Right renal pelvis (tissue), 4 donors: ENCODE measurements around the gene LUC7L2. TPM values are rescaled to one million over a fixed set of nuclear protein-coding genes. Genes with fewer than 3 reads are reported as not detected.

Source experiments
- polyA plus RNA-seq, 4 donors: library from polyadenylated mRNA; unstranded; fragments of 120-200 nt; gene quantifications; one replicate each; pipeline ENCODE4 v1.2.1, GENCODE V29; 2013; ENCODE audit not compliant: insufficient read length in 4 of 4

The LUC7L2 gene
- polyA plus RNA-seq, 4 donors, result 112 to 164 (median 141) TPM

Other genes starting within 250 kb of the LUC7L2 start
- 10 to 100 TPM; 11.6 to 17.1 (median 12.5) TPM for gene UBN2, start 128.7 kb upstream of the LUC7L2 start, polyA plus RNA-seq
- 10 to 100 TPM; 21.7 to 39.0 (median 28.2) TPM for gene FMC1, start 18.6 kb upstream of the LUC7L2 start, polyA plus RNA-seq
- gene KLRG2, start 123.8 kb downstream of the LUC7L2 start, polyA plus RNA-seq, result 1 to 10 TPM in 2 of 4 donors, under 1 TPM in 2; 0.79 to 1.3 (median 1.1) TPM
- 1 to 10 TPM in 2 of 4 donors, under 1 TPM in 2; 0.66 to 1.7 (median 1.1) TPM for gene CLEC2L, start 163.8 kb downstream of the LUC7L2 start, polyA plus RNA-seq